ENCODE results near the gene NTSR2.

DNA sequence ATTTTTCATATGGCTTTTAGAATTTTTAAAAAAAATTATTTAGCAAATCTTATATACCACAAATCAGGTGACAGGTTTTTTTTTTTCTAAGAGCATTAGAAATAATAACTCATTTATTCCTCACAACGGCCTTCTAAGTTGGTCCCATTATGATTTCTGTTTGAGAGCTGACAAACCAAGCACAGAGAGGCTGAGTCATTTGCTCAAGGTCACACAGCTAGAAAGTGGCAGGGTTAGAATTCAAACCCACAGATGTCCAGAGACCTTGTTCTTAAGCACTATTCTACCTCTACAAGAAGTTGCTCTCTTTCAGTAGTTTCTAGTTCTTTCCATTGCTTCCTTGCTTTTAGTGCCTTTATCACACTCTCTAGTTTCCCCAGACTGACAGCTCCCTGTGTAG, 47.6 kb upstream of the NTSR2 start:
- TF ChIP-seq GATA2 (IDR thresholded peaks at IDR 0.05; ENCODE audit: low read depth, low read length) (no peak), GATA3 (IDR thresholded peaks at IDR 0.05; ENCODE audit: low read depth, low read length) (no peak)
